ENCODE measurements around the gene CIAO2A. TPM values are rescaled to one million over a fixed set of nuclear protein-coding genes. Genes with fewer than 3 reads are reported as not detected.

The CIAO2A gene
- total RNA-seq, 1 experiment from 2014 or later = 116 TPM

DNA sequence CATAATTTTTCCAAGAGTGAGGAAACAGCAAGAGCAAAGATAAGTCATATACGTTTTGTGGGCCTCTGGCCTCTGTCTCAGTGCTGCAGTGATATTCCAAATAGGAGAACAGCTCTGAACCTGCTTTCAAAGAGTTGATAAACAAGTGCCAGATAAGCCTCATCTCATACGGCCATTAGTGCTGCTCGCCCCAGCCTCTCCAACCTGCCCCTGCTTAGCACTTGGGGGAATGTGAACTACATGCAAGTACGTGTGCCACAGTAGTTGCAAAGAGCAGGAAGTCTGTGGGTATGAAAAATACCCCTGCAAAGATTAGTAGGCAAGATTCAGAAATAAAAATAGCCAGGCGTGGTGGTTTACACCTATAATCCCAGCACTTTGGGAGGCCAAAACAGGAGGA, 61.3 kb downstream of the CIAO2A start:
- no peaks in the 10 kb centered on the region for H3K4me1 ChIP-seq (replicated peaks)

DNA sequence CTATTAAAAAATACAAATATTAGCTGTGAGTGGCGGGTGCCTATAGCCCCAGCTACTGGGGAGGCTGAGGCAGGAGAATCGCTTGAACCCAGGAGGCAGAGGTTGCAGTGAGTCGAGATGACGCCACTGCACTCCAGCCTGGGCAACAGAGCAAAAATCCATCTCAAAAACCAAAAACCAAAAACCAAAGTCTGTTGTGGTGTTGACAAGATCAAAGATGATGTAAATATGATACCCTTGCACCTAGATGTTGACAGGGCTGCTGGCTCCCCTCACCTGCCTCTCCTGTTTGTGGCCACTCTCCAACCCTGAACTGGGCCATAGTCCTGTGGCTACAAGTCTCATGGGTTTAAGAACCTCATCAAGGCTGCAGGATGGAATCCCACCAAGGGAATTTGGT, 63.5 kb downstream of the CIAO2A start:
- no peaks in the 10 kb centered on the region for H3K36me3 ChIP-seq
- H3K9me3 ChIP-seq (replicated peaks) = no peaks in the 10 kb centered on the region
- H3K27ac ChIP-seq = no peak overlapping the region
- no peak for DNase-seq (ENCODE audit: low read depth in 1 of 2, low spot score in 2 of 2)
- H3K4me3 ChIP-seq = no peak overlapping the region
- no peaks in the 10 kb centered on the region for H3K4me1 ChIP-seq (replicated peaks)
- H3K27me3 ChIP-seq (replicated peaks) = 0 out of 2 replicates have a peak, but pooled peaks cover 5% of the 10 kb centered on the region

More for the DNA sequence above, 61.3 kb downstream of the CIAO2A start:
- no peaks in the 10 kb centered on the region for H3K36me3 ChIP-seq
- 0 out of 2 replicates have a peak, but pooled peaks cover 5% of the 10 kb centered on the region for H3K27me3 ChIP-seq (replicated peaks)
- no peak for DNase-seq (ENCODE audit: low read depth in 1 of 2, low spot score in 2 of 2)
- no peak overlapping the region for H3K27ac ChIP-seq
- no peak overlapping the region for H3K4me3 ChIP-seq
- no peaks in the 10 kb centered on the region for H3K9me3 ChIP-seq (replicated peaks)

DNA sequence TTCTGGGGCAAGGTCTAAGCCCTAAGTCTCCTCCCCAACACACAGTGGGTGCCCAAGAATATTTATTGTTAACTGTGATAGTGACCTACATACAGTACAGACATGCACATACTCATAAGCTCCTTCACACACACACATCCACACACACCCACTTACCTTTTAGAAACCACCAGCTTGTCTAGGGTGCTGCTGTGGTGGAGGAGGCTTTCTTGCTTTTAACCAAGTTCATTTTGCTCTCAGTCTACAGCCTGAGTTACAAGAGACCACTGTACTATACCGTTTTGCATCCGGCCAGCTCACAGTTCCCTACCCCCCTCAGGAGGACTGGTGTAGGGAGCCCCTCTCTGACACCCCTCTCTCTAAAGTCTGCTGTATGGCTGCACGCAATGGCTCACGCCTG, 64.0 kb downstream of the CIAO2A start:
- H3K9me3 ChIP-seq (replicated peaks) = no peaks in the 10 kb centered on the region
- no peak for DNase-seq (ENCODE audit: low read depth in 1 of 2, low spot score in 2 of 2)
- H3K27ac ChIP-seq = no peak overlapping the region
- H3K36me3 ChIP-seq = no peaks in the 10 kb centered on the region
- H3K4me1 ChIP-seq (replicated peaks) = no peaks in the 10 kb centered on the region
- H3K27me3 ChIP-seq (replicated peaks) = 0 out of 2 replicates have a peak, but pooled peaks cover 5% of the 10 kb centered on the region
- H3K4me3 ChIP-seq = no peak overlapping the region

DNA sequence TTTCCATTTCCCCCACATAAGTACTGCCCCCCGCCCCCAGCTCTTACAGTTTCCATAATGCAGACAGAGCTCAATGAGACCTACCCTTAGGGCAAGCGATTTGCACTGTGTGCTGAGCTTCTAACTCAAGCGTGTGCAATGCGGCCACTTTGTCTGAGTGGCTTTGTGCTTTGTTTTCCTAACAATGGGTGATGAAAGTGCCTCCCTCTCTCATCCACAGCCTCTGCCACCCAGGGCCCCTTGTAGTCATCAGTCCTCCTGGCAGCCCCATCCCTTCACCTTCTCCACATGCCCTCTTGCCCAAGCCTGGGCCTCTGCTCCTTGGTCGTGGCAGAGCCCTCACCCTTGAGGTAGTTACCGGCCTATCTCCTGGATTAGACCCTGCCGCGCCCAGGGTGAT, 64.5 kb downstream of the CIAO2A start:
- H3K27ac ChIP-seq = no peak overlapping the region
- no peak for DNase-seq (ENCODE audit: low read depth in 1 of 2, low spot score in 2 of 2)
- no peaks in the 10 kb centered on the region for H3K9me3 ChIP-seq (replicated peaks)
- no peaks in the 10 kb centered on the region for H3K36me3 ChIP-seq
- 0 out of 2 replicates have a peak, but pooled peaks cover 5% of the 10 kb centered on the region for H3K27me3 ChIP-seq (replicated peaks)
- no peak overlapping the region for H3K4me3 ChIP-seq
- H3K4me1 ChIP-seq (replicated peaks) = no peaks in the 10 kb centered on the region

DNA sequence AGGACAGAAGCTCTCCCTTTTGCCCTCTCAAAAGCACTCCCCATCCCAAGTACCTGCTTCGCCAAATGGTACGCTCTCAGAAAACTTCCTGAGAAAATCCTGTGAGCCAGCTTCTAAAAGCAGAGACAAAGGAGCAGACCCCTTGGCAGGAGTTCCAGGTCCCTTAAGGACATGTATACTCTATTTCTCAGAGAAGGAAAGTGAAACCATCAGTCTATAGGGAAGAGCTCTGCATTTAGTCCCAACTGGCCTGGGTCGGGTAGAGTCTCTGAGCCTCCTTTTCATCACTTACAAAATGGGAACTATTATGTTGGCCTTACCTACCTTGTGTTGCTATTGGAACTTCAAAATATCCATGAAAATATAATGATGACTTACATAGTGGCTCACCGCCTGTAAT, 67.0 kb downstream of the CIAO2A start:
- H3K36me3 ChIP-seq = no peaks in the 10 kb centered on the region
- no peaks in the 10 kb centered on the region for H3K4me1 ChIP-seq (replicated peaks)
- H3K4me3 ChIP-seq = no peak overlapping the region

DNA sequence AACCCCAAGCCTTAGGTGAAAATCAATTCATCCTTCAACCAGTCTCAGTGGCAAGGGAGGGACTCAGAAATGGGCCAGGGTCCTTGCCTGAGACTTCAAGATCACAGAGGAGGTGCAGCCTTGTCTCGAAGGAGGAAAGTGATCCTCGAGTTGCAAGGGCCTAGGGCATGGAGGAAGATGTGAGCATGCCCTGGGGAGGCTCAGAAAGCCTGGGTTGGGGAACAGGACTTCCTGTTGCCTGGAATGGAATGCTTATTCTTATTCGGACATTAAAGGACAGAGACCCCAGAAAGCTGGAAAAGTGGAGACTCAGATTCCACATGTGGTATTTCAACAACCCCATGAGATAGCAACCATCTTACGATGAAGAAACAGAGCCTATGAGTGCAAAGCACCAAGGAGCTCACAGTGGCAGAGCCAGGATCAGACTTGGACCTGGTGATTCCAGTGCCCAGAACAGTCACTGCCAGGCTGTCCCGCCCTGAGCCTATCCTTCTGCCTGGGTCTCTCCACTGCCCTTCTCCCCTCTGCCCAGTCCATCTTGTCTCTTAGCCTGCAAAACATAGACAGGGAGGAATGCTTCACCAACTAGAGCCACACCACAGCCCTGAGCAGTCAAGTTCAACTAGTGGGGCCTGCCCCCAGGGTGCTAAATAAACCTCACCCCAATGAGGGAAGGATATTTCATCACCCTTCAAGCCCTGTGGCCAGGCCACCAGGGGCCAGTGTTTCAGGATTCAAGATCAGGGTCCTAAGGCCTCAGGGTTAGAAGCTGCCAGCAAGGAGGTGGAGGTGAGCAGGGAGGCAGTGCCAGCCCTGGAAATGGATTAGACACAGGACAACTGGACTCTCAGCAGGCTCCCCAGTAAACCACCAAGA, 69.2 kb downstream of the CIAO2A start:
- no peak for DNase-seq (ENCODE audit: low read depth in 1 of 2, low spot score in 2 of 2)
- H3K4me3 ChIP-seq = no peak overlapping the region
- no peak overlapping the region for H3K27ac ChIP-seq
- no peaks in the 10 kb centered on the region; the same call in 1 of the 2 replicates for H3K9me3 ChIP-seq (replicated peaks)
- H3K36me3 ChIP-seq = no peaks in the 10 kb centered on the region
- H3K4me1 ChIP-seq (replicated peaks) = no peaks in the 10 kb centered on the region
- no peaks in the 10 kb centered on the region for H3K27me3 ChIP-seq (replicated peaks)

More for the DNA sequence above, 67.0 kb downstream of the CIAO2A start:
- no peak overlapping the region for H3K27ac ChIP-seq
- H3K27me3 ChIP-seq (replicated peaks) = 0 out of 2 replicates have a peak, but pooled peaks cover 3% of the 10 kb centered on the region
- no peak for DNase-seq (ENCODE audit: low read depth in 1 of 2, low spot score in 2 of 2)
- no peaks in the 10 kb centered on the region; the same call in 1 of the 2 replicates for H3K9me3 ChIP-seq (replicated peaks)

DNA sequence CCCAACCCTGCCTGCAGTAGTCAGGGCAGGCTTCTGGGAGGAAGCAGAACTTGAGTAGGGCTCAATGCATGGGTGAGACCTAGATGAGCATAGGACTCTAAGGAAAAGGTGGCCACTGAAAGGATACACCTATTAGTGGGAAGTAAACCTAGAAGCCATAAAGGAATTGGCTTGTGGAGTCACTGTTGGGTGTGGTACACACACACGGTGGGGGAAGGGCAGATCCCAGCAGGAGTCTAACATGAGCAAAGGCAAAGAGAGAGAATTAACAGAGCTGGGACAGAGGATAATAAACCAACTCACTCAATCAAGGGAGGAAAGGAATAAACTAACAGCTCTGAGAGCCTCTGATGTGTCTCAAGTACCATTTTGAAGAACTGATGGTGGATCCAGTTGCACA, 70.4 kb downstream of the CIAO2A start:
- Histone ChIP-seq H3K27me3 (replicated peaks) (no peaks in the 10 kb centered on the region), H3K9me3 (replicated peaks) (no peaks in the 10 kb centered on the region; the same call in 1 of the 2 replicates), H3K4me1 (replicated peaks) (no peaks in the 10 kb centered on the region), H3K36me3 (no peaks in the 10 kb centered on the region), H3K27ac (no peak overlapping the region), H3K4me3 (no peak overlapping the region)
- no peak for DNase-seq (ENCODE audit: low read depth in 1 of 2, low spot score in 2 of 2)

DNA sequence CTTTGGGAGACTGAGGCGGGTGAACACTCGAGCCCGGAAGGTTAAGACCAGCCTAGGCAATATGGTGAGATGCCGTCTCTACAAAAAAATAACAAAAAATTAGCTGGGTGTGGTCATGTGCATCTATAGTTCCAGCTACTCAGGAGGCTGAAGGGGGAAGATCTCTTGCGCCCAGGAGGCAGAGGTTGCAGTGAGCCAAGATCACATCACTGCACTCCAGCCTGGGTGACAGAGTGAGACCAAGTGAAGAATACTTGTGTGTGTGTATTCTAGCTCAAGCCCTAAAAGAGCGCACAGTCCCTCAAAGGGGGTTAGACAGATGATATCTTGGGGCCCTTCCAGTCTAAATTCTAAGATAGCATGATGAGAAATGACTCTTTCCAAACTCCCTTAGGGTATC, 71.1 kb downstream of the CIAO2A start:
- Histone ChIP-seq H3K27ac (no peak overlapping the region), H3K27me3 (replicated peaks) (no peaks in the 10 kb centered on the region), H3K4me1 (replicated peaks) (no peaks in the 10 kb centered on the region), H3K36me3 (no peaks in the 10 kb centered on the region), H3K9me3 (replicated peaks) (no peaks in the 10 kb centered on the region; the same call in 1 of the 2 replicates), H3K4me3 (no peak overlapping the region)
- no peak for DNase-seq (ENCODE audit: low read depth in 1 of 2, low spot score in 2 of 2)

Other genes with a start within 250 kb of the CIAO2A start
- gene DAPK2, start 47.4 kb downstream of the CIAO2A start, total RNA-seq (2014; rRNA removed; shearing (Covaris generic)) = 0.34 and 2.2 TPM in 2 replicates
- 26.3 and 39.5 TPM in 2 replicates for gene SNX1, start 2.1 kb upstream of the CIAO2A start, total RNA-seq (2014; rRNA removed; shearing (Covaris generic))
- gene SNX22, start 57.9 kb upstream of the CIAO2A start, total RNA-seq (2014; rRNA removed; shearing (Covaris generic)) = 0.05 TPM in 1 of 2 replicates, not detected in the other
- 504 and 670 TPM in 2 replicates for gene PPIB, start 69.2 kb upstream of the CIAO2A start, total RNA-seq (2014; rRNA removed; shearing (Covaris generic))

All from SJSA1 (cell line).